Measurements from ENCODE around the gene XCR1.
A peak's percentile ranks its signal among the peaks of the same experiment; 100 is the strongest.

Gene XCR1

DNA sequence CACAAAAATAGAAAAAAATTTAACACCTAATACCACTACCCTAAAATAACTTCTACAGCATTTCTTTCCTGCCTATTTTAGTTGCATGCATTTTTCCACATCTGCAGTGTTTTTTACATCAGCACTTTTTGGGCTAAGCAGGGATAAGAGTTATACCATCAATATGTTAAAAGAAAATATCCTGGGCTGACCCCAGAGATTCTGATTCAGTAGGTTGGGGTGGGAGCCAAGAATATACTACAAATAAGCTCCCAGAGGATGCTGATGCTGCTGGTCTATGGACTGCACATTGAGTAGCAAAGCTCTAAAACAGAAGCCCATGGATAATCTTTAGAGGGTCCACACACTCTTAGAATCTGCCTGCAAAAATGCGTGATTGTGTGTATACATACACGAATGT is 46.5 kb downstream of the XCR1 start:
- DNase-seq, result no peak

- DNase-seq, result no peak
Measured at GRCh38 chr3:45980229-45980813, 47.0 kb downstream of the XCR1 start.

DNA sequence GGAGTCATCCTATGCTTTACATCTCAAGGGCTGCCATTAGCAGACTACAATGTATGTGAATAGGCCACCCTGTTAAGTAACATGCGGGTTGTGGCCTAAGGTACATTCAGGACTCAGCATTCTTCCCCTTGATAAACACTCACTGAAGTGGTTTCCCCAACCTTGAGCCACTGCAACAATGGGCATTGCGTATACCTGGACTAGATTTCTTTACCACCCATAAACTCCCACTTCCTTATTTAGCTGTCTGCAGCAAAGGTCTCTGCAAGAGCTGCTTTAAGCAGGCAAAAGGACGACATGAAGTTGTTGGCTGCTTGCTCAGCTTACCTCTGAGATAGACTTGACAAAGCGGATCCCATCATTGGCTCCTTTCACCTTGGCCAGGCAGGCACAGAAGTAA is 47.9 kb downstream of the XCR1 start:
- no peak for DNase-seq

DNA sequence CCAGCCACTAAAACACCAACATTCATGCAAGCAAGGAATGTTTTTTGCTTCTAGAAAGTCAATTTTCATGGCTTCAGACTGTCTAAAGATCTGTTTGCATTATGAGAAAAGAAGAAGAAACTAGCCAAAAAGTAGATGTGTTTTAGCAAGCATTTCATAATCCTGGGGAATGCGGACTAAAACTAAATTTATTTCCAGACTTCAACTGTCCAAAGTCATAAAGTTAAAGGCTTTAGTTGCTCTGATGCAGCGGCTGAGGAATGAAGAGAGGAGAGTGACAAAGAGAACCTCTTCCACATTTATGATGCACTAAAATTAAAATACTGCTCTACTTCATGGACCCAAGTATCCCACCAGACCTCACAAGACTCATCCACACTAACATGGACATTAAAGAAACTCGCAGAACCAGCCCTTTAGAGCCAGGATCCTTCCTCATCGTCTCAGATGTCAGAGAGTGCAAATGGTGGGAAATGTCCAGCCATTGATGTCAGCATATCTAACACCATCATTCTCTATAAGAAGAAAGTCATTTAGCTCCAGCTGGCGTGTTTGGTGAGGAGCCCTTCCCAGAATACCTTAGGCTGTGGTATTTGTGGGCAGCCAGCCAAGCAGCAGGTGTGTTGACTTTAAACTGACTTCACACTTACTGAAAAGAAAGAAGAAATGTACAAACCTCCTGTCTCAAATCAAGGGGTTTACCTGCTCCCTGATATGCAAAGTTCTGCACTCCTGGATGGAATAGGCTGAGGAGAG is 49.1 kb downstream of the XCR1 start:
- DNase-seq, result no peak

- DNase-seq, result no peak
Measured at GRCh38 chr3:45976191-45977091, 50.8 kb downstream of the XCR1 start.

- no peak for DNase-seq
Measured at GRCh38 chr3:45975686-45976085, 51.6 kb downstream of the XCR1 start.

DNA sequence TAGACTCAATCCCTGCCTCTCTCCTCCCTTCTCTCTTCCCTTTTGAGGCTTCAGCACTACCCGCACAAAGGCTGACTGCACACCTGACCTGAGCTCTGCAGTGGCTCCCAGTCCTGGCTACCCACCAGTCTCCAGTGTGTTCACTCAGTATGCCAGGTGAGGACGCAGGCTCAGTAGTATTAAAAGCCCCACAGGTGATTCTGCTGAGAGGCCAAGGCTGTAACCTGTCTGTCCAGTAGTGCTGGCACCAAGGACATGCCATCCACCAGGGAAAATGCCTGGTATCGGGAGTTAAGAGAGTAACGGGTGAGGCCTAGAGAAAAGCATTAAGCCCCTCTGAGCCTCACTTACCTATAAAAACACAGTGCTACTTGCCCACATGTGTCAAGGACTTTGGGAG is 52.6 kb downstream of the XCR1 start:
- no peak for DNase-seq

- peak; percentile 95 for DNase-seq
Measured at GRCh38 chr3:45972534-45973402, 54.5 kb downstream of the XCR1 start.

DNA sequence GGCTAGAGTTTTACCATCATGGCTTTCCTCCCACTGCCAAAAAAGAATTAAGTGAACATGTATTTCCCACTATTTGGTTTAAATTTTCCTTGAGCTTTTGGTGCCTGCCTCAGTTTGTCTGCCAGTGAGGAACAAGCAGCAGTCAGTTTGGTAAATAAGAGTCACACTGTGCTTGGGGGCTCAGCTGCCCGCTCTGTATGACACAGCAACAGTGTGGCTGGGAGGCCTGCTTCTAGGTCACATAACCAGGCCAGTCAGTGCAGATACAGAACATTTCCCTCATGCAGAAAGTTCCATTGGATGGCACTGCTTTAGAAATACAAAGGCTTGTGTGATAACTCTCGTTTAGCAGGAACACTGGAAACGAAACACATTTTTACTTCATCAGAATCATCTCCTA is 57.3 kb downstream of the XCR1 start:
- DNase-seq, result no peak

- DNase-seq, result no peak
Measured at GRCh38 chr3:45969116-45969515, 58.2 kb downstream of the XCR1 start.

DNA sequence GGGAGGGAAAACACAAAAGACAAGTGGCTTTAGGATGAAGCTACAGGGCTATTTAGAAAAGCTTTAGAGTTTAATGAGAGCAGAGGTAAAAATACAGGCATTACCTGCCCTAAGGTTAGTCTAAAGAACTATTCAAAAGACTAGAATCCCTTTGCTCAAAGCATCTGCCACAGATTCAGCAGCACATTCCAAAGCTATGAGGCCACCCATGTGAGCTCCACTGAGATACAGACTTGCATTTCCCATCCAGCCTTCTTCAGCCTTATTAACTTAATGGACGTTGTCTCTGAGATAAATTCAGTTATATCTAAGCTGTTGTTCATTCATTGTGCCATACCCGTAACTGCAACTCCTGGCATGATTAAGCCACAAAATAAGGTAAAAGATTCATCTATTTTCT is 58.6 kb downstream of the XCR1 start:
- no peak for DNase-seq

DNA sequence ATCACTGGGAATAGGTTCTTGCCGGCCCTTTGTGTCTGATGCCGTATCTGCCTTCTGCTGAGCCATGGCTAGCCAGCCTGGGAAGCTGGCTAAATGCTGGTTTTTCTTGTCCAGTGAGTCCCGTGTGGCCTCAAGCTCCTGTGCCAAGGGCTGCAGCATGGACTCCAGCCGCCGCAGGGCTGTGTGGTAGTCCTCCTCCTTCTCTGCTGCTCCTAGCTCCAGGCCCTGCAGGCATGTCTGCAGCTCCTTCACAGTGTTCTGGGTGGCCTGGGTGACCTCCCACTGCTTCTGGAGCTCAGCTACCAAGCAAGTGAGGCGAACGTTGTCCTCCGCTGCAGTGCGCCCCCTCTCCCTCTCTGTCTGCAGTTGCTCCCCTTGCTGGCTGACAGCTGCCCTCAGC is 59.1 kb downstream of the XCR1 start:
- DNase-seq, result no peak

DNA sequence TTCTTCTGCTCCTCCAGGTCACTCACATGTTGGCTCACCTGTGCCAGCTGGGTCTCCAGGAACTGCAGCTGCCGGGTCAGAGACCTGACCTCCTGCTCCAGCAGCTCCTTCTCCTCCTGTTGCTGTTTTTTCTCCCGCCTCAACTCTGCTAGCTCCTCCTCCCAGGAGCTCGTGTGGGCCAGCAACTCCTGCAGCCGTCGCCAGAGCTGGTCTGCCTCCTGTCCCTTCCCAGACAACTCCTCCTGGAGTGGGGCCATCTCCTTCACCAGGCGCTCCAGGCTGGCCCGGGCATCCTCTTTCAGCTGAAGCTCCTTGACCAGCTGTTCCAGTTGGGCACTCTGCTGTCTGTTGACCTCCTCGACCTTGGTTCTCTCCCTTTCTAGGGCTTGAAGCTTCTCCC is 59.6 kb downstream of the XCR1 start:
- no peak for DNase-seq

Measured in inflammatory macrophage treated with lipopolysaccharide for 4 hours (primary cell).